ENCODE data around the gene CHMP2A. TPM values are rescaled to one million over a fixed set of nuclear protein-coding genes. Genes with fewer than 3 reads are reported as not detected.

The CHMP2A gene
- 80.5 and 113 TPM in 2 replicates for total RNA-seq

GRCh38 chr19:58554494-58555368, at the start of gene CHMP2A:
CHMP2A (minus strand) TSS chr19:58555105; CDS start chr19:58554212, 893 bp downstream.

GRCh38 chr19:58572818-58573657, 18.1 kb upstream of the CHMP2A start, which contains the start of gene MZF1:
MZF1 (minus strand) TSS chr19:58573335; CDS start chr19:58571389, 1,946 bp downstream.

DNA sequence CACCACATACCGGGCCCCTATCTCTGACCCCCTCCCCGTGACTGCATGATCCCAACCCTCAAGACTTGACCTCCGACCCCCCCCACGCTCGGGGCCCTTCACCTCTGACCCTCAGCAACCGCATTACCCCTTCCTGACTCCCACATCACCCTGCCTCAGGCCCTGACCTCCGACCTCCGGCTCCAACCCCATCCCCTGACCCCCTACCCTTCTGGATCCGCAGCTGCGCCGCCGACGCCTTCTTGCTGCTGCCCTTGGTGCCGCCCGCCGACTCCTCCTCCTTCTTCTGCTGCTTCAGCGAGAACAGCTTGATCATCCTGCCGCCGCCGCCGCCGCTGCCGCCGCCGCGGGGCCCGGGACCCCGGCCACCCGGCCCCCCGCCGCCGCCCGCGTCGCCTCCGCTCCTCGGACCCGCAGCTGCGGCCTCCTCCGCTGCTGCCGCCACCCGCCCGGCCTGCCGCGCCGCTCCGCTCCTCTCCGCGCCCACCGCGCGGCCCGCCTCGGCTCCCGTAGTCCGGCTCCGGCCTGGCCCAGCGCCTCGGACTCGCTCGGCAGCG, 3.2 kb upstream of the CHMP2A start, which contains the start of gene UBE2M:
TSS of gene UBE2M (minus strand) at position 546 of the 557 bp plus-strand sequence. CDS start at position 316, 230 bp downstream.

GRCh38 chr19:58543826-58544590, 10.9 kb downstream of the CHMP2A start, which contains the start of gene TRIM28:
TRIM28 (plus strand) TSS chr19:58544064; CDS start chr19:58544758, 694 bp downstream.

GRCh38 chr19:58519355-58520256, 35.3 kb downstream of the CHMP2A start, which contains the start of gene ZBTB45:
ZBTB45 (minus strand) TSS chr19:58519810; CDS start chr19:58517673, 2,137 bp downstream.

GRCh38 chr19:58511353-58512208, 43.3 kb downstream of the CHMP2A start, which contains the start of gene SLC27A5:
SLC27A5 (minus strand) TSS chr19:58511992; CDS start chr19:58511955, 37 bp downstream.

Small RNAs within 50 kb of the gene (small RNA-seq; reads per million reads assigned to genes)
- gene MIR6807 = 0.19 reads per million
- gene RN7SL525P = not detected

Other genes starting within 250 kb of the CHMP2A start
- gene ERVK3-1, start 249.7 kb downstream of the CHMP2A start, total RNA-seq = 23.1 and 27.0 TPM in 2 replicates
- gene ZSCAN22, start 228.1 kb downstream of the CHMP2A start, total RNA-seq = 3.3 and 4.1 TPM in 2 replicates
- gene A1BG, start 201.6 kb downstream of the CHMP2A start, total RNA-seq = 1.4 and 1.5 TPM in 2 replicates
- 0.73 and 0.78 TPM in 2 replicates for gene ZNF497, start 192.4 kb downstream of the CHMP2A start, total RNA-seq
- 2.2 and 2.5 TPM in 2 replicates for gene ZNF837, start 174.1 kb downstream of the CHMP2A start, total RNA-seq
- gene RPS5, start 167.8 kb downstream of the CHMP2A start, total RNA-seq = 1,563 and 2,739 TPM in 2 replicates
- 0.37 and 0.59 TPM in 2 replicates for gene RNF225, start 159.4 kb downstream of the CHMP2A start, total RNA-seq
- gene ZNF584, start 146.5 kb downstream of the CHMP2A start, total RNA-seq = 16.5 and 20.9 TPM in 2 replicates
- gene ZNF132, start 115.0 kb downstream of the CHMP2A start, total RNA-seq = 7.0 and 7.2 TPM in 2 replicates
- gene ZNF324B, start 103.5 kb downstream of the CHMP2A start, total RNA-seq = 11.8 and 14.5 TPM in 2 replicates
- 13.9 and 16.2 TPM in 2 replicates for gene ZNF324, start 88.0 kb downstream of the CHMP2A start, total RNA-seq
- 9.0 and 12.9 TPM in 2 replicates for gene ZNF446, start 78.8 kb downstream of the CHMP2A start, total RNA-seq
- 4.3 and 5.1 TPM in 2 replicates for gene SLC27A5, start 43.1 kb downstream of the CHMP2A start, total RNA-seq
- 7.0 and 7.4 TPM in 2 replicates for gene ZBTB45, start 35.3 kb downstream of the CHMP2A start, total RNA-seq
- gene TRIM28, start 11.0 kb downstream of the CHMP2A start, total RNA-seq = 362 and 460 TPM in 2 replicates
- 73.5 TPM in 2 replicates for gene UBE2M, start 3.5 kb upstream of the CHMP2A start, total RNA-seq
- gene MZF1, start 18.2 kb upstream of the CHMP2A start, total RNA-seq = 21.3 and 22.9 TPM in 2 replicates